ENCODE results near the gene CD300LF.

GRCh38 chr17:74736513-74737298, 24.0 kb upstream of the CD300LF start, which contains the start of gene RAB37:
- TF ChIP-seq, protein P1, sequence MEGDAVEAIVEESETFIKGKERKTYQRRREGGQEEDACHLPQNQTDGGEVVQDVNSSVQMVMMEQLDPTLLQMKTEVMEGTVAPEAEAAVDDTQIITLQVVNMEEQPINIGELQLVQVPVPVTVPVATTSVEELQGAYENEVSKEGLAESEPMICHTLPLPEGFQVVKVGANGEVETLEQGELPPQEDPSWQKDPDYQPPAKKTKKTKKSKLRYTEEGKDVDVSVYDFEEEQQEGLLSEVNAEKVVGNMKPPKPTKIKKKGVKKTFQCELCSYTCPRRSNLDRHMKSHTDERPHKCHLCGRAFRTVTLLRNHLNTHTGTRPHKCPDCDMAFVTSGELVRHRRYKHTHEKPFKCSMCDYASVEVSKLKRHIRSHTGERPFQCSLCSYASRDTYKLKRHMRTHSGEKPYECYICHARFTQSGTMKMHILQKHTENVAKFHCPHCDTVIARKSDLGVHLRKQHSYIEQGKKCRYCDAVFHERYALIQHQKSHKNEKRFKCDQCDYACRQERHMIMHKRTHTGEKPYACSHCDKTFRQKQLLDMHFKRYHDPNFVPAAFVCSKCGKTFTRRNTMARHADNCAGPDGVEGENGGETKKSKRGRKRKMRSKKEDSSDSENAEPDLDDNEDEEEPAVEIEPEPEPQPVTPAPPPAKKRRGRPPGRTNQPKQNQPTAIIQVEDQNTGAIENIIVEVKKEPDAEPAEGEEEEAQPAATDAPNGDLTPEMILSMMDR (IDR thresholded peaks at IDR 0.05): peak in 5 of 6 experiments; percentile 13 to 45 (median 37)
- TF ChIP-seq POLR2A (IDR thresholded peaks at IDR 0.05): no peak
